Gastroesophageal sphincter (tissue), 3 donors: ENCODE data around the gene SUPT5H.

ENCODE experiments used
- CTCF ChIP-seq, 4 experiments: fragments of 200-600 bp in 2 of 4; fragments of 450-650 bp in 2 of 4; sonication (generic) in 1 of 4; IDR thresholded peaks; one replicate each; pipeline ENCODE4 v1.5.1; 2017 to 2019; ENCODE audit warnings: antibody characterized with exemption in 4 of 4, mild to moderate bottlenecking in 2 of 4, moderate library complexity in 2 of 4
- EP300 ChIP-seq: sonication (generic); formaldehyde crosslinking; IDR thresholded peaks from one replicate; pipeline ENCODE4 v1.6.1; 2017; ENCODE audit warnings: antibody characterized with exemption, mild to moderate bottlenecking
- POLR2A ChIP-seq, 2 donors: fragments of 450-650 bp; IDR thresholded peaks; one replicate each; pipeline ENCODE4 v1.6.1; 2017; ENCODE audit warnings: antibody characterized with exemption in 2 of 2, mild to moderate bottlenecking in 2 of 2, moderate library complexity in 1 of 2
- POLR2AphosphoS5 ChIP-seq: sonication (generic); formaldehyde crosslinking; IDR thresholded peaks from one replicate; pipeline ENCODE4 v1.6.1; 2017; ENCODE audit warnings: antibody characterized with exemption

GRCh38 chr19:39520541-39521484 is 75.4 kb downstream of the SUPT5H start:
- TF ChIP-seq CTCF (IDR thresholded peaks at IDR 0.05) (no peak), POLR2A (IDR thresholded peaks at IDR 0.05) (no peak), POLR2AphosphoS5 (no peak), EP300 (no peak)
